Transverse colon (tissue), 4 donors: ENCODE data around the gene SLC22A1. TPM values are rescaled to one million over a fixed set of nuclear protein-coding genes. Genes with fewer than 3 reads are reported as not detected.
A peak's percentile ranks its signal among the peaks of the same experiment; 100 is the strongest.
"Not testable (repeated sequence)": the region's sequence is repeated elsewhere in the genome, so short reads cannot be mapped to it uniquely, and the experiment has no call there.

ENCODE experiments used
- DNase-seq: peaks from one replicate; pipeline ENCODE4 v3.0.0-alpha.2; 2019
- H3K27ac ChIP-seq, 4 donors: fragments of 200-600 bp; sonication (generic); 2 replicates each; pipeline ENCODE4 v1.5.1; 2016 to 2018; ENCODE audit warnings: inconsistent platforms in 4 of 4
- H3K27me3 ChIP-seq: fragments of 200-600 bp; sonication (generic); 2 replicates; pipeline ENCODE4 v1.5.1; 2017; ENCODE audit warnings: inconsistent platforms
- H3K36me3 ChIP-seq, 4 donors: fragments of 200-600 bp; sonication (generic); 2 replicates each; pipeline ENCODE4 v1.5.1; 2017 to 2019; ENCODE audit warnings: inconsistent platforms in 4 of 4
- H3K4me1 ChIP-seq, 4 donors: fragments of 200-600 bp; sonication (generic); 2 replicates each; pipeline ENCODE4 v1.5.1; 2017 to 2020; ENCODE audit warnings: inconsistent platforms in 4 of 4
- H3K4me3 ChIP-seq, 4 donors: fragments of 200-600 bp; sonication (generic); 1 replicate in 1 of 4; 2 replicates in 3 of 4; pipeline versions ENCODE4 v1.5.1 to v1.6.1; 2017 to 2019; ENCODE audit warnings: inconsistent platforms in 4 of 4
- H3K9me3 ChIP-seq, 2 donors: fragments of 200-600 bp; sonication (generic); 2 replicates each; pipeline ENCODE4 v1.5.1; 2017 to 2019; ENCODE audit warnings: inconsistent platforms in 2 of 2
- EP300 ChIP-seq: sonication (generic); formaldehyde crosslinking; IDR thresholded peaks from one replicate; pipeline ENCODE4 v1.6.1; 2017; ENCODE audit warnings: antibody characterized with exemption, low read depth
- POLR2A ChIP-seq: fragments of 450-650 bp; IDR thresholded peaks from one replicate; pipeline ENCODE4 v1.6.1; 2016; ENCODE audit warnings: antibody characterized with exemption, mild to moderate bottlenecking, moderate library complexity
- POLR2AphosphoS5 ChIP-seq, 3 donors: sonication (generic); formaldehyde crosslinking; IDR thresholded peaks; one replicate each; pipeline ENCODE4 v1.6.1; 2016; ENCODE audit warnings: antibody characterized with exemption in 3 of 3
- WGBS, 2 donors: methylation state at CpG; one replicate each; pipeline ENCODE4 v1.1.5; 2018; ENCODE audit warnings: low coverage in 1 of 2; 5-methylcytosine and 5-hydroxymethylcytosine counted together
- in situ Hi-C, 4 donors: fragments of 200-750 bp; cut with MboI; loops; one replicate each; pipeline versions ENCODE4 v1.15.0 to v1.15.1; 2017; ENCODE audit warnings: low sequenced_read_pairs in 3 of 4, low pct_ligation_motif_present in 1 of 4, low pct_unique_long_range_greater_than_20kb in 1 of 4
- intact Hi-C: fragments of 100-400 bp; cut with DNase I; formaldehyde crosslinking; loops from one replicate; pipeline ENCODE4 v1.15.1; 2023; ENCODE audit warnings: low total_unique reads
- total RNA-seq, 4 donors: library from RNA; depleted of rRNA; stranded (reverse); fragments of >200 nt; gene quantifications; one replicate each; pipeline ENCODE4 v1.1.0, GENCODE V29; 2016
- TF ChIP-seq, protein P1 (sequence below), 5 experiments: fragments of 200-600 bp in 3 of 5; fragments of 450-650 bp in 2 of 5; sonication (generic) in 3 of 5; IDR thresholded peaks; 1 replicate in 2 of 5; 2 replicates in 3 of 5; pipeline ENCODE4 v1.5.1; 2016 to 2017; ENCODE audit warnings: antibody characterized with exemption in 5 of 5, inconsistent platforms in 3 of 5, mild to moderate bottlenecking in 2 of 5, moderate library complexity in 1 of 5

Gene SLC22A1
- total RNA-seq, 4 donors from 2014 or later: 0.40 to 1.7 (median 0.55) TPM; not detected in 1

DNA sequence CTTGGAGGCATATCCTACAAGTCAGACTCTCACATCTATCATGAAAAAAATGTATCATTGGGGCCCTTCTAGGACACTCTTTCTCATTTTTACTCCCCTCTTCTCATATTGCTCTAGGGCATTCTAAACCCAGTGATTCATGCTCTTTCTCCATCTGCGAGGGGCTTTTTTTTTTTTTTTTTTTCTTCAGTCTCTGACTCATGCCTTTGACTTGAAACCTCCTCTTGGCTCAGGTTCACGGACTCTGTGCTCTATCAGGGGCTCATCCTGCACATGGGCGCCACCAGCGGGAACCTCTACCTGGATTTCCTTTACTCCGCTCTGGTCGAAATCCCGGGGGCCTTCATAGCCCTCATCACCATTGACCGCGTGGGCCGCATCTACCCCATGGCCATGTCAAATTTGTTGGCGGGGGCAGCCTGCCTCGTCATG, 17.8 kb downstream of the SLC22A1 start:
- peak overlapping the region in 3 of 4 donors; percentile 64 to 83 (median 75) for H3K27ac ChIP-seq
- no peaks in the 10 kb centered on the region for H3K27me3 ChIP-seq
- WGBS, 2 donors: 86 to 88% methylated on average over 6 to 12 of the region's 12 CpGs

DNA sequence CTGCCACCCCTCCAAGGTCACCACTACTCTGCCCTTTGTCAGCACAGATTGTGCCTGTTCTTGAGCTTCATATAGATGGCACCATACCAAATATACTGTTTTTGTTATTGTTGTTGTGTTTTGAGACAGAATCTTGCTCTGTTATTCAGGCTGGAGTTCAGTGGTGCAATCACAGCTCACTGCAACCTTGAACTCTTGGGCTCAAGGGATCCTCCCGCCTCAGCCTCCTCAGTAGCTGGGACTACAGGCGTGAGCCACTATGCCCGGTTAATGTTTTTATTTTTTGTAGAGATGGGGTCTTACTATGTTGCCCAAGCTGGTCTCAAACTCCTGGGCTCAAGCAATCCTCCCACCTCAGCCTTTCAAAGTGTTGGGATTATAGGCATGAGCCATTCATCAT, 18.9 kb downstream of the SLC22A1 start:
- intact Hi-C loops, DNase-seq, H3K4me3 ChIP-seq, H3K9me3 ChIP-seq, H3K36me3 ChIP-seq, H3K27me3 ChIP-seq: not testable (repeated sequence)
- WGBS, 2 donors: 98% methylated on average over 3 of the region's 3 CpGs; no CpG with 5 or more reads in 1 of the 2 donors
- Histone ChIP-seq H3K27ac (peak overlapping the region; percentile 36 to 83 (median 70)), H3K4me1 (peaks cover 17 to 21% (median 19%) of the 10 kb centered on the region in 4 donors)
- in situ Hi-C loops: loop anchor here in 3 of 4 donors (5.0 to 10.0 kb wide), 2 partner anchors 314 to 317 kb away; no protein-coding TSS in a partner anchor

More for the DNA sequence above, 17.8 kb downstream of the SLC22A1 start:
- DNase-seq: no peak
- peaks cover 17 to 21% (median 19%) of the 10 kb centered on the region in 4 donors for H3K4me1 ChIP-seq
- no peaks in the 10 kb centered on the region for H3K9me3 ChIP-seq
- H3K36me3 ChIP-seq: no peaks in the 10 kb centered on the region
- in situ Hi-C loops: no loop called here
- no peak overlapping the region for H3K4me3 ChIP-seq
- intact Hi-C loops: loop anchor here (5.0 kb wide), 1 partner anchor 318 kb away; no protein-coding TSS in a partner anchor
- TF ChIP-seq POLR2AphosphoS5 (IDR thresholded peaks at IDR 0.05): no peak
- no peak for TF ChIP-seq POLR2A
- TF ChIP-seq, protein P1, sequence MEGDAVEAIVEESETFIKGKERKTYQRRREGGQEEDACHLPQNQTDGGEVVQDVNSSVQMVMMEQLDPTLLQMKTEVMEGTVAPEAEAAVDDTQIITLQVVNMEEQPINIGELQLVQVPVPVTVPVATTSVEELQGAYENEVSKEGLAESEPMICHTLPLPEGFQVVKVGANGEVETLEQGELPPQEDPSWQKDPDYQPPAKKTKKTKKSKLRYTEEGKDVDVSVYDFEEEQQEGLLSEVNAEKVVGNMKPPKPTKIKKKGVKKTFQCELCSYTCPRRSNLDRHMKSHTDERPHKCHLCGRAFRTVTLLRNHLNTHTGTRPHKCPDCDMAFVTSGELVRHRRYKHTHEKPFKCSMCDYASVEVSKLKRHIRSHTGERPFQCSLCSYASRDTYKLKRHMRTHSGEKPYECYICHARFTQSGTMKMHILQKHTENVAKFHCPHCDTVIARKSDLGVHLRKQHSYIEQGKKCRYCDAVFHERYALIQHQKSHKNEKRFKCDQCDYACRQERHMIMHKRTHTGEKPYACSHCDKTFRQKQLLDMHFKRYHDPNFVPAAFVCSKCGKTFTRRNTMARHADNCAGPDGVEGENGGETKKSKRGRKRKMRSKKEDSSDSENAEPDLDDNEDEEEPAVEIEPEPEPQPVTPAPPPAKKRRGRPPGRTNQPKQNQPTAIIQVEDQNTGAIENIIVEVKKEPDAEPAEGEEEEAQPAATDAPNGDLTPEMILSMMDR (IDR thresholded peaks at IDR 0.05): no peak
- TF ChIP-seq EP300: no peak

DNA sequence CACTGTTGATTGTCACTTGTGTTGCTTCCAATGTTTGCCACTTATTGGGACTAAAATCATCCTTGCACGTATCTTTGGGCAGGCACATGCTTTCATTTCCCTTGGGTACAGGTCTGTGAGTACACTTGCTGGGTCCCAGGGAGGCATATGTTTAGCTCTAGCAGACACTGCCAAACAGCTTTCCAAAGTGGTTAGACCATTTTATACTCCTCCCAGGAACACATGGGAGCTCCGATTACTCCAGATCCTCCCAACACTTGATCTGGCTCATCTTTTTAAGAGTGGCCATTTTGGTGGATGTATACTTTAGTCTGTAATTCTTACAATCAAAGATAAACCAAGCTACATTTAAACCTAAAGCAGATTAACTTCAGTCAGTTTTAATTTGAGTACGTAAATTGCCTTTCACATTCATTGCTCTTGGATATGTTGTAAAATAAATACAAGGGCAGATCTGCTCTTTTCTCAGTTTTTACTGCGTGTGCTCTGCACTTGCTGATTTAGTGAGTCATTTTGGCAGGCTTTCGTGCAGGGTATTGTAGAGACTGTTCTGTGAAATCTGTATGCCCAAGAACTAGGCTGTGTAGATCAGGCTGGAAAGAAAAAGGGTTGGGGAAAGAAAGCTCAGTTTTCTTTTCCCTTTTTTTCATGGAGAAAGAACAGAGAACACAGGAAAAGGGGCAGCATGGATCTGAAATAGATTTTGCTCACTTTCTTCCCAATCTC, 19.5 kb downstream of the SLC22A1 start:
- in situ Hi-C loops: loop anchor here in 3 of 4 donors (5.0 to 10.0 kb wide), 2 partner anchors 314 to 316 kb away; no protein-coding TSS in a partner anchor
- peaks cover 17 to 21% (median 19%) of the 10 kb centered on the region in 4 donors for H3K4me1 ChIP-seq
- no peak for TF ChIP-seq POLR2AphosphoS5 (IDR thresholded peaks at IDR 0.05)
- no peak for TF ChIP-seq POLR2A
- no peak for TF ChIP-seq EP300
- DNase-seq: no peak
- H3K4me3 ChIP-seq: no peak overlapping the region
- intact Hi-C loops: no loop called here
- 21 to 26% methylated on average over 3 to 5 of the region's 5 CpGs for WGBS, 2 donors
- H3K27ac ChIP-seq: peak overlapping the region; percentile 36 to 83 (median 70)
- no peaks in the 10 kb centered on the region for H3K9me3 ChIP-seq
- H3K36me3 ChIP-seq: no peaks in the 10 kb centered on the region
- no peaks in the 10 kb centered on the region for H3K27me3 ChIP-seq

DNA sequence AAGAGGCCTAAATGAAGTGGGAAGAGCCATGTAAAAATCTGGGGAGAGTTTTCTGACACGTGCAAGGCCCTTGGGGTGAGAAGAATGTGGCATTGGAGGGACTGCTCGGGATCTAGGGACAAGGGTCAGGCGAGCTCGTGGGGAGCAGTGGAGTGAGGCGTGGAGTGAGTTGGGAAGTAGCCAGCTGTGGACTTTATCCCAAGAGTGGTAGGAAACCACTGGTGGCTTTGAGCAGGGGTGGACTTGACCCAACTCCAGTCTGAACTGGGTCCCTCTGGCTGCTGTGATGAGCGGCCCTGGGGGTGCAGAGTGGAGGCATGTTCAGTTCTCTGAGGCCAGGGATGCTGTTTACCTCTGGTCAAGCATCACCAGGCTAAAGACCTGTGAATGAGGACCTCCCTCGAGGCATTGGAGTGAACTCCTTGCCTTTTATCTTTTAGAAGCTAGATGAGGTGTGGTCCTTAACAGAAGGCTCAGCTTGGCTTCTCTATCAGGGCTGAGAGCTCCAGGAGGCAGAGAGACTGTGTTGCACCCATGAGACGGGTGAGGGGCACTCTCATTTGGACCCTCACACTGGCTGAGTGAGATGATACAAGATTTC, 20.6 kb downstream of the SLC22A1 start:
- 76% methylated on average over 8 of the region's 8 CpGs; no CpG with 5 or more reads in 1 of the 2 donors for WGBS, 2 donors
- Histone ChIP-seq H3K9me3 (no peaks in the 10 kb centered on the region), H3K27ac (peak overlapping the region; percentile 36 to 83 (median 70)), H3K36me3 (no peaks in the 10 kb centered on the region), H3K4me1 (peaks cover 17 to 21% (median 19%) of the 10 kb centered on the region in 4 donors), H3K27me3 (no peaks in the 10 kb centered on the region), H3K4me3 (no peak overlapping the region)
- no peak for DNase-seq
- TF ChIP-seq EP300: no peak
- no peak for TF ChIP-seq POLR2A
- no peak for TF ChIP-seq POLR2AphosphoS5 (IDR thresholded peaks at IDR 0.05)
- TF ChIP-seq, protein P1 (IDR thresholded peaks at IDR 0.05): no peak
- intact Hi-C loops (no loop called here), in situ Hi-C loops (loop anchor here in 3 of 4 donors (5.0 to 10.0 kb wide), 2 partner anchors 313 to 315 kb away; no protein-coding TSS in a partner anchor)
